ENCODE data around the gene MCU.

DNA sequence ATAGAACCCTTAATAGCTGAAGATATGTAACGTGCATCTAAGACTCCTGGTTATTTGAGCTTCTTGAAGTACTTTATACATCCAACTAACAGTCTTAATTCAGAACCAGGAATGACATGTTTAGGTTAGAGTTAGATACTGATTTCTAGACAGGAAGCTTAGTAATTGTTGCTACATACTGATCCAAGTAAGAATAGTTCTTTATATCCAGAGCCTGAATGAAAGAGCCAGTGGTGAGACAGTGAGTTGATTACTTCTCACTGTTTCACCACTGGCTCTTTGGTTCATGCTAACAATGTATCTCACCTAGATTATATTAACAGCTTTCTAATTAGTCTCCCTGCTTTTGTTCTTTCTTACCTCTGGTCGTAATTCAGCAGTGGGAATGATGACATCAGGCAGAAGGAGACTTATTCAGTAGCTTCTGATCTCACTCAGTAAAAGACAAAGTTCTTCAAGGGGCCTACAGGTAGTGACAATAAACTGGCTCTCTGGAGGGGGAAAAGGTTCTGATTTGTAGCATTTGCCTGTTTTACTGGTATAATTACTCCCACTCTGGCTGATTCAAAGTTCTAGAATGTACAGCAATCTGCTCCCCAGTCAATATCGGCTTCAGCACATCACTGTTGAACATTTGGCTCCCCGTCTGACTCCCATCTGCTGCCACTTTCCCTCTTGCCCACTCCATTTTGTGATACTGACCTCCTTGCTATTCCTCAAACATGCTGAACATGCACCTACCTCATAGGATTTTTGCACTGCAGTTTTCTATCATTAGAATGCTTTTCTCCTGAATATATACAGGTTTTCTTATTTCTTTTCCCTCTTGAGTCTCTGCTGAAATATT lies 29.1 kb downstream of the MCU start:
- no peak for TF ChIP-seq EZH2phosphoT487 (IDR thresholded peaks at IDR 0.05; ENCODE audit: low read depth, severe bottlenecking, unreplicated experiment)
- TF ChIP-seq, protein P1, sequence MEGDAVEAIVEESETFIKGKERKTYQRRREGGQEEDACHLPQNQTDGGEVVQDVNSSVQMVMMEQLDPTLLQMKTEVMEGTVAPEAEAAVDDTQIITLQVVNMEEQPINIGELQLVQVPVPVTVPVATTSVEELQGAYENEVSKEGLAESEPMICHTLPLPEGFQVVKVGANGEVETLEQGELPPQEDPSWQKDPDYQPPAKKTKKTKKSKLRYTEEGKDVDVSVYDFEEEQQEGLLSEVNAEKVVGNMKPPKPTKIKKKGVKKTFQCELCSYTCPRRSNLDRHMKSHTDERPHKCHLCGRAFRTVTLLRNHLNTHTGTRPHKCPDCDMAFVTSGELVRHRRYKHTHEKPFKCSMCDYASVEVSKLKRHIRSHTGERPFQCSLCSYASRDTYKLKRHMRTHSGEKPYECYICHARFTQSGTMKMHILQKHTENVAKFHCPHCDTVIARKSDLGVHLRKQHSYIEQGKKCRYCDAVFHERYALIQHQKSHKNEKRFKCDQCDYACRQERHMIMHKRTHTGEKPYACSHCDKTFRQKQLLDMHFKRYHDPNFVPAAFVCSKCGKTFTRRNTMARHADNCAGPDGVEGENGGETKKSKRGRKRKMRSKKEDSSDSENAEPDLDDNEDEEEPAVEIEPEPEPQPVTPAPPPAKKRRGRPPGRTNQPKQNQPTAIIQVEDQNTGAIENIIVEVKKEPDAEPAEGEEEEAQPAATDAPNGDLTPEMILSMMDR (IDR thresholded peaks at IDR 0.05; ENCODE audit: poor library complexity): no peak
- no peak for TF ChIP-seq EZH2 (IDR thresholded peaks at IDR 0.05; ENCODE audit: borderline replicate concordance)
